HepG2 (cell line): ENCODE results near the gene TOR1B. TPM values are rescaled to one million over a fixed set of nuclear protein-coding genes. Genes with fewer than 3 reads are reported as not detected.

Experiments
- ATAC-seq: fragments of 200-7000 bp; cut with Tn5 transposase; 3 replicates; pipeline ENCODE4 v1.9.1; 2020; ENCODE audit warnings: mild to moderate bottlenecking, moderate library complexity
- BruUV-seq: library from RNA; stranded (reverse); fragments of 400-500 nt; replicated peaks from 2 replicates; lab custom pipeline; 2021; lab: Mats Ljungman, UMichigan
- CTCF ChIA-PET: fragments of 300-600 bp; formaldehyde crosslinking; extraction: SDS; loops from one replicate; lab custom pipeline; 2021; ENCODE audit warnings: low total read pairs, inconsistent platforms, low intra/inter-chr PET ratio; lab: Yijun Ruan, JAX
- POLR2A ChIA-PET: fragments of 350-600 bp; sonication (Branson Sonifier 250); formaldehyde crosslinking; loops from one replicate; lab custom pipeline; 2020; ENCODE audit warnings: antibody characterized with exemption, inconsistent platforms; lab: Yijun Ruan, JAX
- DNase-seq: peaks from one replicate; pipeline ENCODE4 v3.0.0-alpha.2; 2015; ENCODE audit warnings: low spot score
- FAIRE-seq: peaks from 3 replicates; lab custom pipeline; 2011; peaks lifted over from hg19 to GRCh38; lab: Jason Lieb, UNC
- H2AFZ ChIP-seq: one replicate; pipeline ENCODE4 v1.6.1; 2011; ENCODE audit warnings: low read length, inconsistent platforms
- H3K27ac ChIP-seq: fragments of 300-600 bp; 3 replicates; pipeline ENCODE4 v1.8.0; 2011; ENCODE audit warnings: mixed run types, mild to moderate bottlenecking, mixed read lengths, low read length, inconsistent platforms; ENCODE audit not compliant: insufficient read depth; ENCODE audit errors: extremely low read length
- H3K27me3 ChIP-seq, 2 experiments: fragments of 200-600 bp in 1 of 2; 2 replicates in 1 of 2; 3 replicates in 1 of 2; pipeline versions ENCODE4 v1.6.0 to v1.8.0; 2011; ENCODE audit warnings: low read length in 2 of 2, mild to moderate bottlenecking in 2 of 2, moderate library complexity in 2 of 2, inconsistent platforms in 1 of 2; ENCODE audit not compliant: insufficient read depth in 2 of 2, control insufficient read depth in 1 of 2
- H3K36me3 ChIP-seq, 2 experiments: fragments of 200-600 bp in 1 of 2; replicated peaks in 1 of 2; 2 replicates in 1 of 2; 3 replicates in 1 of 2; pipeline versions ENCODE4 v1.5.1 to v1.8.0; 2011; ENCODE audit warnings: low read length in 2 of 2, inconsistent platforms in 1 of 2; ENCODE audit not compliant: insufficient read depth in 2 of 2, control insufficient read depth in 1 of 2
- H3K4me1 ChIP-seq: 2 replicates; pipeline ENCODE4 v1.5.1; 2012; ENCODE audit warnings: low read length, inconsistent platforms; ENCODE audit not compliant: insufficient read depth
- H3K4me2 ChIP-seq: 2 replicates; pipeline ENCODE4 v1.6.0; 2011; ENCODE audit warnings: low read depth, low read length, inconsistent platforms
- H3K4me3 ChIP-seq, 3 experiments: fragments of 200-600 bp in 1 of 3; sonication (generic), shearing (Covaris generic) in 1 of 3; replicated peaks in 1 of 3; 2 replicates each; pipeline ENCODE4 v1.5.1; 2011 to 2016; ENCODE audit warnings: low read length in 3 of 3, inconsistent platforms in 2 of 3, low read depth in 2 of 3, mild to moderate bottlenecking in 2 of 3, control low read depth in 1 of 3, mixed read lengths in 1 of 3; ENCODE audit not compliant: insufficient read depth in 1 of 3
- H3K79me2 ChIP-seq: one replicate; pipeline ENCODE4 v1.6.1; 2011; ENCODE audit warnings: low read length, inconsistent platforms; ENCODE audit not compliant: insufficient read depth
- H3K9ac ChIP-seq: 2 replicates; pipeline ENCODE4 v1.6.0; 2011; ENCODE audit warnings: mild to moderate bottlenecking, low read depth, low read length, inconsistent platforms; ENCODE audit not compliant: insufficient read depth
- H3K9me3 ChIP-seq: 2 replicates; pipeline ENCODE4 v1.5.1; 2012; ENCODE audit warnings: mild to moderate bottlenecking, low read length
- H4K20me1 ChIP-seq: 2 replicates; pipeline ENCODE4 v1.6.0; 2011; ENCODE audit warnings: inconsistent platforms, mild to moderate bottlenecking, low read length, moderate library complexity; ENCODE audit not compliant: insufficient read depth
- ELF4 ChIP-seq: sonication (generic); formaldehyde crosslinking; IDR thresholded peaks from 2 replicates; pipeline ENCODE4 v1.5.0; 2020; ENCODE audit warnings: missing genetic modification reagents, mild to moderate bottlenecking, moderate library complexity, borderline replicate concordance
- FOSL2 ChIP-seq: sonication (generic); formaldehyde crosslinking; IDR thresholded peaks from 2 replicates; pipeline ENCODE4 v1.4.0; 2020; ENCODE audit warnings: missing genetic modification reagents
- GABPA ChIP-seq, 2 experiments: IDR thresholded peaks; 2 replicates each; pipeline ENCODE4 v1.6.1; 2011 to 2016; ENCODE audit warnings: low read depth in 2 of 2, low read length in 1 of 2, missing biosample characterization in 1 of 2, missing genetic modification characterization in 1 of 2
- KAT7 ChIP-seq: IDR thresholded peaks from 2 replicates; pipeline ENCODE4 v1.6.1; 2018; ENCODE audit warnings: borderline replicate concordance, missing compliant biosample characterization
- KIAA2018 ChIP-seq: sonication (generic); formaldehyde crosslinking; IDR thresholded peaks from 2 replicates; pipeline ENCODE4 v1.5.0; 2020; ENCODE audit warnings: mild to moderate bottlenecking, missing genetic modification reagents, borderline replicate concordance
- KLF12 ChIP-seq: sonication (generic); formaldehyde crosslinking; IDR thresholded peaks from 2 replicates; pipeline ENCODE4 v1.4.0; 2020; ENCODE audit warnings: missing genetic modification reagents, borderline replicate concordance
- NR2F2 ChIP-seq: IDR thresholded peaks from 2 replicates; pipeline ENCODE4 v1.6.1; 2012; ENCODE audit warnings: low read depth, inconsistent platforms, borderline replicate concordance
- REL ChIP-seq: sonication (generic); formaldehyde crosslinking; conservative IDR thresholded peaks from 2 replicates; pipeline ENCODE4 v1.8.0; 2022; ENCODE audit warnings: mild to moderate bottlenecking, missing genetic modification reagents, moderate library complexity
- SIX1 ChIP-seq: sonication (generic); formaldehyde crosslinking; IDR thresholded peaks from 2 replicates; pipeline ENCODE4 v1.4.0; 2020; ENCODE audit warnings: missing genetic modification reagents, borderline replicate concordance
- THYN1 ChIP-seq: sonication (generic); formaldehyde crosslinking; IDR thresholded peaks from 2 replicates; pipeline ENCODE4 v1.8.1; 2023; ENCODE audit warnings: low read depth, mild to moderate bottlenecking, moderate library complexity, missing genetic modification reagents, borderline replicate concordance
- ZNF138 ChIP-seq: sonication (generic); formaldehyde crosslinking; IDR thresholded peaks from 2 replicates; pipeline ENCODE4 v1.5.0; 2020; ENCODE audit warnings: mild to moderate bottlenecking, low read depth, missing genetic modification reagents
- ZNF589 ChIP-seq: sonication (generic); formaldehyde crosslinking; conservative IDR thresholded peaks from 2 replicates; pipeline ENCODE4 v1.8.0; 2022; ENCODE audit warnings: mild to moderate bottlenecking, moderate library complexity, missing genetic modification reagents
- ZNF691 ChIP-seq: sonication (generic); formaldehyde crosslinking; IDR thresholded peaks from 2 replicates; pipeline ENCODE4 v1.4.0; 2020; ENCODE audit warnings: missing genetic modification reagents, low read depth, mild to moderate bottlenecking, borderline replicate concordance
- ZNF781 ChIP-seq: sonication (generic); formaldehyde crosslinking; IDR thresholded peaks from 2 replicates; pipeline ENCODE4 v1.5.1; 2020; ENCODE audit warnings: borderline replicate concordance, mild to moderate bottlenecking, missing genetic modification reagents; ENCODE audit errors: not compliant biosample characterization
- WGBS: methylation state at CpG from one replicate; pipeline ENCODE4 v1.1.6; 2017; ENCODE audit warnings: low lambda C conversion rate; 5-methylcytosine and 5-hydroxymethylcytosine counted together
- in situ Hi-C: cut with HindIII; loops from 2 replicates; pipeline ENCODE4 v1.10.0; 2017; ENCODE audit warnings: low pct_unique_long_range_greater_than_20kb; ENCODE audit not compliant: extremely low pct_ligation_motif_present
- intact Hi-C: fragments of 100-400 bp; cut with micrococcal nuclease; formaldehyde crosslinking; loops from one replicate; pipeline ENCODE4 v1.10.0; 2022; ENCODE audit not compliant: unreplicated experiment
- polyA plus RNA-seq, 8 experiments: library from polyadenylated mRNA; depleted of rRNA in 3 of 8; stranded (reverse) in 7 of 8; unstranded in 1 of 8; fragments of >200 nt; fragmentation: Illumina TruSeq in 4 of 8; extraction: Trizol in 4 of 8; gene quantifications; 2 replicates each; pipeline versions ENCODE4 v1.2.1 to v1.2.3, GENCODE V29; 2011 to 2016; ENCODE audit warnings: low read depth in 4 of 8, missing spikeins in 1 of 8, mixed read lengths in 1 of 8; ENCODE audit not compliant: insufficient read depth in 1 of 8
- total RNA-seq, 5 experiments: library from RNA; depleted of rRNA; stranded (reverse); fragments of >200 nt; fragmentation: Illumina TruSeq; extraction: Trizol; gene quantifications; 2 replicates each; pipeline ENCODE4 v1.2.3, GENCODE V29; 2016; ENCODE audit warnings: low read depth in 1 of 5

TOR1B gene
- total and polyA plus RNA-seq, 2 of the 13 experiments (the other 11 are each of a cell fraction or from before 2014, with no cell fraction given), result 18.1 to 21.3 TPM

- no peak for TF ChIP-seq KIAA2018 (CRISPR knock-in tag)
Observed at GRCh38 chr9:129852579-129852978, 49.6 kb downstream of the TOR1B start (continued).

GRCh38 chr9:129853614-129854013 is 50.6 kb downstream of the TOR1B start:
- Histone ChIP-seq H3K4me1 (no peaks in the 10 kb centered on the region), H3K9ac (no peak overlapping the region), H3K36me3 (peaks cover 5 to 23% of the 10 kb centered on the region in 2 experiments; a peak in 3 of 5 replicates), H4K20me1 (no peaks in the 10 kb centered on the region), H3K9me3 (no peaks in the 10 kb centered on the region), H3K4me3 (no peak overlapping the region), H3K79me2 (no peaks in the 10 kb centered on the region), H3K27ac (no peak overlapping the region), H3K4me2 (no peak overlapping the region), H2AFZ (no peak overlapping the region), H3K27me3 (no peaks in the 10 kb centered on the region)
- FAIRE-seq (no peak), ATAC-seq (no peak), DNase-seq (no peak)
- BruUV-seq, result no TSS peak
- POLR2A ChIA-PET, result no interaction called here
- 35% methylated on average over 3 of the region's 3 CpGs for WGBS
- in situ Hi-C loops (no loop called here), intact Hi-C loops (no loop called here)
- CTCF ChIA-PET, result no interaction called here
- TF ChIP-seq ZNF781 (CRISPR knock-in tag) (no peak), KLF12 (no peak), FOSL2 (CRISPR knock-in tag) (no peak), THYN1 (CRISPR knock-in tag) (no peak), ZNF589 (CRISPR knock-in tag) (no peak), SIX1 (CRISPR knock-in tag) (no peak), ELF4 (CRISPR knock-in tag) (no peak), ZNF691 (no peak), NR2F2 (no peak), REL (CRISPR knock-in tag) (no peak), ZNF138 (CRISPR knock-in tag) (no peak), KAT7 (CRISPR knock-in tag) (no peak), GABPA (IDR thresholded peaks at IDR 0.05; ENCODE audit: low read depth, low read length) (no peak), GABPA (CRISPR knock-in tag; IDR thresholded peaks at IDR 0.05; ENCODE audit: low read depth) (no peak)
